GM23338 (cell line): ENCODE results near the gene SGSM1. TPM values are rescaled to one million over a fixed set of nuclear protein-coding genes. Genes with fewer than 3 reads are reported as not detected.

ENCODE experiments used
- ATAC-seq: fragments of 200-7000 bp; cut with Tn5 transposase; 3 replicates; pipeline ENCODE4 v1.9.1; 2020
- DNase-seq: peaks from one replicate; pipeline ENCODE4 v3.0.0-alpha.2; 2015; ENCODE audit warnings: low spot score
- H2AFZ ChIP-seq: fragments of 200-600 bp; sonication (generic); 2 replicates; pipeline ENCODE4 v1.8.0; 2016; ENCODE audit warnings: antibody characterized with exemption, mild to moderate bottlenecking, moderate library complexity
- H3F3A ChIP-seq: fragments of 200-600 bp; sonication (generic); replicated peaks from 2 replicates; pipeline ENCODE4 v1.8.0; 2017; ENCODE audit warnings: antibody characterized with exemption, mixed run types, low read depth
- H3K27ac ChIP-seq: fragments of 200-600 bp; sonication (generic); 2 replicates; pipeline ENCODE4 v1.6.1; 2016; ENCODE audit warnings: low read depth
- H3K27me3 ChIP-seq: fragments of 200-600 bp; sonication (generic); 2 replicates; pipeline ENCODE4 v1.8.0; 2016; ENCODE audit warnings: mild to moderate bottlenecking, mixed run types, moderate library complexity; ENCODE audit not compliant: insufficient read depth
- H3K36me3 ChIP-seq: fragments of 200-600 bp; sonication (generic); 2 replicates; pipeline ENCODE4 v1.8.0; 2016; ENCODE audit warnings: mild to moderate bottlenecking; ENCODE audit not compliant: insufficient read depth
- H3K4me1 ChIP-seq: fragments of 200-600 bp; sonication (generic); 2 replicates; pipeline ENCODE4 v1.8.0; 2016; ENCODE audit warnings: mild to moderate bottlenecking, moderate library complexity; ENCODE audit not compliant: insufficient read depth
- H3K4me2 ChIP-seq: fragments of 200-600 bp; sonication (generic); 2 replicates; pipeline ENCODE4 v1.7.1; 2017; ENCODE audit warnings: mixed run types
- H3K4me3 ChIP-seq: fragments of 200-600 bp; sonication (generic); 2 replicates; pipeline ENCODE4 v1.6.1; 2016; ENCODE audit warnings: mixed run types
- H3K79me2 ChIP-seq: fragments of 200-600 bp; sonication (generic); replicated peaks from 2 replicates; pipeline ENCODE4 v1.8.0; 2017; ENCODE audit warnings: mild to moderate bottlenecking; ENCODE audit not compliant: insufficient read depth
- H3K9me2 ChIP-seq: fragments of 200-600 bp; sonication (generic); 2 replicates; pipeline ENCODE4 v1.8.0; 2017; ENCODE audit not compliant: insufficient read depth
- H4K20me1 ChIP-seq: fragments of 200-600 bp; sonication (generic); replicated peaks from 2 replicates; pipeline ENCODE4 v1.8.0; 2017; ENCODE audit warnings: mild to moderate bottlenecking; ENCODE audit not compliant: insufficient read depth
- H3K27ac Mint-ChIP-seq: 2 replicates; pipeline ENCODE4 v1.8.0; 2020; ENCODE audit warnings: inconsistent platforms, mild to moderate bottlenecking, moderate library complexity, mixed read lengths
- H3K27me3 Mint-ChIP-seq: 3 replicates; pipeline ENCODE4 v1.8.0; 2022; ENCODE audit warnings: low read depth, mild to moderate bottlenecking, moderate library complexity, mixed read lengths, inconsistent platforms; ENCODE audit not compliant: insufficient read depth, poor library complexity
- H3K36me3 Mint-ChIP-seq: 3 replicates; pipeline ENCODE4 v1.8.0; 2021; ENCODE audit warnings: low read depth, mild to moderate bottlenecking, inconsistent platforms, moderate library complexity, mixed read lengths
- H3K4me1 Mint-ChIP-seq: 3 replicates; pipeline ENCODE4 v1.8.0; 2020; ENCODE audit warnings: mild to moderate bottlenecking, inconsistent platforms, mixed read lengths
- H3K4me3 Mint-ChIP-seq: 3 replicates; pipeline ENCODE4 v1.8.0; 2021; ENCODE audit warnings: moderate library complexity, mild to moderate bottlenecking, inconsistent platforms, mixed read lengths
- H3K9me3 Mint-ChIP-seq: 3 replicates; pipeline ENCODE4 v1.8.0; 2020; ENCODE audit warnings: moderate library complexity, mild to moderate bottlenecking, inconsistent platforms, mixed read lengths
- CREB1 ChIP-seq: fragments of 250-450 bp; sonication (Bioruptor Pico); IDR thresholded peaks from 2 replicates; pipeline ENCODE4 v1.5.0; 2020; ENCODE audit warnings: low read depth, mild to moderate bottlenecking, moderate library complexity
- ETS1 ChIP-seq: IDR thresholded peaks from 2 replicates; pipeline ENCODE4 v1.6.1; 2016; ENCODE audit warnings: antibody characterized with exemption
- JUNB ChIP-seq: IDR thresholded peaks from one replicate; pipeline ENCODE4 v1.6.1; 2016; ENCODE audit warnings: antibody characterized with exemption; ENCODE audit not compliant: unreplicated experiment
- POLR2AphosphoS5 ChIP-seq: IDR thresholded peaks from 2 replicates; pipeline ENCODE4 v1.6.1; 2016; ENCODE audit warnings: antibody characterized with exemption, low read depth
- REST ChIP-seq: IDR thresholded peaks from one replicate; pipeline ENCODE4 v1.6.1; 2018; ENCODE audit warnings: antibody characterized with exemption; ENCODE audit not compliant: unreplicated experiment
- STAT1 ChIP-seq: IDR thresholded peaks from one replicate; pipeline ENCODE4 v1.6.1; 2016; ENCODE audit warnings: antibody characterized with exemption; ENCODE audit not compliant: unreplicated experiment
- ZNF114 ChIP-seq: fragments of 250-450 bp; sonication (Bioruptor Pico); IDR thresholded peaks from 2 replicates; pipeline ENCODE4 v1.5.0; 2020; ENCODE audit warnings: mild to moderate bottlenecking, moderate library complexity
- ZNF331 ChIP-seq: fragments of 250-450 bp; sonication (Bioruptor Pico); IDR thresholded peaks from 2 replicates; pipeline ENCODE4 v1.5.0; 2020; ENCODE audit warnings: low read depth, mild to moderate bottlenecking, moderate library complexity
- polyA plus RNA-seq: library from polyadenylated mRNA; unstranded; fragments of >200 nt; fragmentation: Nextera tagmentation; extraction: Ambion mirVana; gene quantifications from 2 replicates; pipeline ENCODE4 v1.2.1, GENCODE V29; 2016
- total RNA-seq: library from RNA; depleted of rRNA; stranded (reverse); fragments of >200 nt; shearing (Covaris generic); gene quantifications from 2 replicates; pipeline ENCODE4 v1.2.3, GENCODE V29; 2014

SGSM1 gene
- total and polyA plus RNA-seq, 2 experiments from 2014 or later, result 4.7 to 5.4 TPM

GRCh38 chr22:24878969-24879368 is 73.0 kb downstream of the SGSM1 start (continued):
- TF ChIP-seq CREB1 (CRISPR knock-in tag), result no peak

GRCh38 chr22:24883432-24883831 is 77.4 kb downstream of the SGSM1 start:
- no peaks in the 10 kb centered on the region for H3F3A ChIP-seq
- H3K27me3 ChIP-seq, result no peaks in the 10 kb centered on the region
- no peaks in the 10 kb centered on the region for H3K4me1 ChIP-seq
- H3K27me3 Mint-ChIP-seq, result peaks cover 3% of the 10 kb centered on the region
- ATAC-seq, result no peak
- no peak for DNase-seq
- H3K4me2 ChIP-seq, result no peak overlapping the region
- no peak overlapping the region for H3K27ac Mint-ChIP-seq
- no peaks in the 10 kb centered on the region for H3K9me2 ChIP-seq
- H3K27ac ChIP-seq, result no peak overlapping the region
- TF ChIP-seq ZNF331 (no peak), POLR2AphosphoS5 (no peak), ZNF114 (no peak)
- no peaks in the 10 kb centered on the region for H3K36me3 ChIP-seq
- H2AFZ ChIP-seq, result no peak overlapping the region
- H3K36me3 Mint-ChIP-seq, result peaks cover 2% of the 10 kb centered on the region; the same call in 1 of the 3 replicates
- no peak overlapping the region for H3K4me3 Mint-ChIP-seq
- H3K4me1 Mint-ChIP-seq, result no peaks in the 10 kb centered on the region
- no peaks in the 10 kb centered on the region for H3K9me3 Mint-ChIP-seq
- no peaks in the 10 kb centered on the region; the same call in 1 of the 2 replicates for H4K20me1 ChIP-seq
- H3K4me3 ChIP-seq, result no peak overlapping the region
- no peaks in the 10 kb centered on the region for H3K79me2 ChIP-seq

GRCh38 chr22:24887260-24887659 is 81.2 kb downstream of the SGSM1 start:
- Histone ChIP-seq H3K36me3 (no peaks in the 10 kb centered on the region), H3K4me2 (no peak overlapping the region), H3K79me2 (no peaks in the 10 kb centered on the region), H3K27ac (no peak overlapping the region), H3K9me2 (no peaks in the 10 kb centered on the region), H3K27me3 (no peaks in the 10 kb centered on the region), H3K4me1 (no peaks in the 10 kb centered on the region), H4K20me1 (no peaks in the 10 kb centered on the region), H3F3A (no peaks in the 10 kb centered on the region), H2AFZ (no peak overlapping the region), H3K4me3 (no peak overlapping the region)
- no peak for ATAC-seq
- no peak overlapping the region for H3K4me3 Mint-ChIP-seq
- no peaks in the 10 kb centered on the region for H3K36me3 Mint-ChIP-seq
- H3K27ac Mint-ChIP-seq, result no peak overlapping the region
- DNase-seq, result no peak
- TF ChIP-seq JUNB (no peak), STAT1 (no peak), ZNF114 (no peak), ETS1 (no peak), REST (no peak)
- H3K9me3 Mint-ChIP-seq, result no peaks in the 10 kb centered on the region
- no peaks in the 10 kb centered on the region for H3K4me1 Mint-ChIP-seq
- H3K27me3 Mint-ChIP-seq, result peaks cover 3% of the 10 kb centered on the region
